Gastroesophageal sphincter (tissue), 3 donors: ENCODE measurements around the gene KRT23.

ENCODE experiments used
- EP300 ChIP-seq: sonication (generic); formaldehyde crosslinking; IDR thresholded peaks from one replicate; pipeline ENCODE4 v1.6.1; 2017; ENCODE audit warnings: antibody characterized with exemption, mild to moderate bottlenecking
- POLR2AphosphoS5 ChIP-seq: sonication (generic); formaldehyde crosslinking; IDR thresholded peaks from one replicate; pipeline ENCODE4 v1.6.1; 2017; ENCODE audit warnings: antibody characterized with exemption
- TF ChIP-seq, protein P1 (sequence below), 4 experiments: fragments of 200-600 bp in 2 of 4; fragments of 450-650 bp in 2 of 4; sonication (generic) in 1 of 4; IDR thresholded peaks; one replicate each; pipeline ENCODE4 v1.5.1; 2017 to 2019; ENCODE audit warnings: antibody characterized with exemption in 4 of 4, mild to moderate bottlenecking in 2 of 4, moderate library complexity in 2 of 4

DNA sequence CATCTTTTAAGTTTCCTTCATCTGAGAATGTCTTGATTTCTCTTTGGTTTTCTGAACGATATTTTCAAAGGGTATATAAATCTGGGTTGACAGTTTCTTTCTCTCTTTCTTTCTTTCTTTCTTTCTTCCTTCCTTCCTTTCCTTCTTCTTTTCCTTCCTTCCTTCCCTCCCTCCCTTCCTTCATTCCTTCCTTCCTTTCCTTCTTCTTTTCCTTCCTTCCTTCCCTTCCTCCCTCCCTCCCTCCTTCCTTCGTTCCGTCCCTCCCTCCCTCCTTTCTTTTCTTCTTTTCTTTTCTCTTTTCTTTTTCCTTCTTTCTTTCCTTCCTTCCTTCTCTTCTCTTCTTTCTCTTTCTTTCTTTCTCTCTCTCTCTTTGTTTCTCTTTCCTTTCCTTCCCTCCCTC is 36.9 kb upstream of the KRT23 start:
- TF ChIP-seq, protein P1, sequence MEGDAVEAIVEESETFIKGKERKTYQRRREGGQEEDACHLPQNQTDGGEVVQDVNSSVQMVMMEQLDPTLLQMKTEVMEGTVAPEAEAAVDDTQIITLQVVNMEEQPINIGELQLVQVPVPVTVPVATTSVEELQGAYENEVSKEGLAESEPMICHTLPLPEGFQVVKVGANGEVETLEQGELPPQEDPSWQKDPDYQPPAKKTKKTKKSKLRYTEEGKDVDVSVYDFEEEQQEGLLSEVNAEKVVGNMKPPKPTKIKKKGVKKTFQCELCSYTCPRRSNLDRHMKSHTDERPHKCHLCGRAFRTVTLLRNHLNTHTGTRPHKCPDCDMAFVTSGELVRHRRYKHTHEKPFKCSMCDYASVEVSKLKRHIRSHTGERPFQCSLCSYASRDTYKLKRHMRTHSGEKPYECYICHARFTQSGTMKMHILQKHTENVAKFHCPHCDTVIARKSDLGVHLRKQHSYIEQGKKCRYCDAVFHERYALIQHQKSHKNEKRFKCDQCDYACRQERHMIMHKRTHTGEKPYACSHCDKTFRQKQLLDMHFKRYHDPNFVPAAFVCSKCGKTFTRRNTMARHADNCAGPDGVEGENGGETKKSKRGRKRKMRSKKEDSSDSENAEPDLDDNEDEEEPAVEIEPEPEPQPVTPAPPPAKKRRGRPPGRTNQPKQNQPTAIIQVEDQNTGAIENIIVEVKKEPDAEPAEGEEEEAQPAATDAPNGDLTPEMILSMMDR (IDR thresholded peaks at IDR 0.05): no peak
- TF ChIP-seq EP300 (no peak), POLR2AphosphoS5 (no peak)
